ENCODE data around the gene OTUD6A. TPM values are rescaled to one million over a fixed set of nuclear protein-coding genes. Genes with fewer than 3 reads are reported as not detected.

The OTUD6A gene
- total RNA-seq, 1 donor from 2014 or later = not detected

GRCh38 chrX:70034646-70035045, 27.6 kb upstream of the OTUD6A start:
- H3K27ac Mint-ChIP-seq = no peak overlapping the region
- no peaks in the 10 kb centered on the region for H3K9me3 ChIP-seq (ENCODE audit: low read depth)
- H3K9ac ChIP-seq = no peak overlapping the region
- H3K4me3 ChIP-seq = no peak overlapping the region
- H3K27me3 ChIP-seq = no peaks in the 10 kb centered on the region
- no peak for DNase-seq (ENCODE audit: low spot score)
- H3K36me3 ChIP-seq = no peaks in the 10 kb centered on the region
- no peaks in the 10 kb centered on the region for H3K79me2 ChIP-seq (ENCODE audit: low read depth)
- TF ChIP-seq EZH2 (IDR thresholded peaks at IDR 0.05) = no peak
- TF ChIP-seq EZH2phosphoT487 (IDR thresholded peaks at IDR 0.05) = no peak
- H4K20me1 ChIP-seq (ENCODE audit: low read depth) = no peaks in the 10 kb centered on the region
- H3K4me1 ChIP-seq = no peaks in the 10 kb centered on the region
- H3K4me2 ChIP-seq = no peak overlapping the region
- H3K9me3 Mint-ChIP-seq = no peaks in the 10 kb centered on the region
- no peaks in the 10 kb centered on the region for H3K36me3 Mint-ChIP-seq
- H3K4me3 Mint-ChIP-seq = no peak overlapping the region
- no peaks in the 10 kb centered on the region for H3F3A ChIP-seq (ENCODE audit: low read depth)
- H3K4me1 Mint-ChIP-seq = no peaks in the 10 kb centered on the region
- peaks cover 9% of the 10 kb centered on the region for H3K27me3 Mint-ChIP-seq (ENCODE audit: insufficient read depth, low read depth)
- no peak overlapping the region for H2AFZ ChIP-seq (replicated peaks)
- no peak overlapping the region for H3K27ac ChIP-seq

GRCh38 chrX:70038515-70038914, 23.7 kb upstream of the OTUD6A start:
- H3K4me1 Mint-ChIP-seq = no peaks in the 10 kb centered on the region
- H3K9me3 Mint-ChIP-seq = peaks cover 2% of the 10 kb centered on the region
- no peak overlapping the region for H3K4me3 Mint-ChIP-seq

GRCh38 chrX:70038951-70039350, 23.3 kb upstream of the OTUD6A start:
- no peak overlapping the region for H3K4me2 ChIP-seq
- peaks cover 2% of the 10 kb centered on the region for H3K27me3 Mint-ChIP-seq (ENCODE audit: insufficient read depth, low read depth)
- H3K9ac ChIP-seq = no peak overlapping the region
- no peak overlapping the region for H3K4me3 ChIP-seq
- H3K27ac Mint-ChIP-seq = no peak overlapping the region
- H3K9me3 Mint-ChIP-seq = peaks cover 2% of the 10 kb centered on the region
- no peaks in the 10 kb centered on the region for H3F3A ChIP-seq (ENCODE audit: low read depth)
- DNase-seq (ENCODE audit: low spot score) = no peak
- H3K27me3 ChIP-seq = no peaks in the 10 kb centered on the region
- no peaks in the 10 kb centered on the region for H4K20me1 ChIP-seq (ENCODE audit: low read depth)
- H3K36me3 ChIP-seq = no peaks in the 10 kb centered on the region
- H3K79me2 ChIP-seq (ENCODE audit: low read depth) = no peaks in the 10 kb centered on the region
- no peak overlapping the region for H3K4me3 Mint-ChIP-seq
- no peak overlapping the region for H3K27ac ChIP-seq
- no peaks in the 10 kb centered on the region for H3K4me1 Mint-ChIP-seq
- no peak overlapping the region for H2AFZ ChIP-seq (replicated peaks)
- H3K36me3 Mint-ChIP-seq = no peaks in the 10 kb centered on the region
- no peaks in the 10 kb centered on the region for H3K4me1 ChIP-seq
- no peak for TF ChIP-seq EZH2 (IDR thresholded peaks at IDR 0.05)
- TF ChIP-seq CTCF (IDR thresholded peaks at IDR 0.05) = no peak
- no peak for TF ChIP-seq EZH2phosphoT487 (IDR thresholded peaks at IDR 0.05)
- no peaks in the 10 kb centered on the region for H3K9me3 ChIP-seq (ENCODE audit: low read depth)

More at GRCh38 chrX:70038515-70038914, 23.7 kb upstream of the OTUD6A start:
- Histone ChIP-seq H3K9me3 (ENCODE audit: low read depth) (no peaks in the 10 kb centered on the region), H2AFZ (replicated peaks) (no peak overlapping the region), H3K9ac (no peak overlapping the region), H3K79me2 (ENCODE audit: low read depth) (no peaks in the 10 kb centered on the region), H3F3A (ENCODE audit: low read depth) (no peaks in the 10 kb centered on the region), H3K4me1 (no peaks in the 10 kb centered on the region), H3K27ac (no peak overlapping the region), H4K20me1 (ENCODE audit: low read depth) (no peaks in the 10 kb centered on the region), H3K36me3 (no peaks in the 10 kb centered on the region), H3K4me3 (no peak overlapping the region), H3K27me3 (no peaks in the 10 kb centered on the region), H3K4me2 (no peak overlapping the region)
- no peaks in the 10 kb centered on the region for H3K36me3 Mint-ChIP-seq
- H3K27ac Mint-ChIP-seq = no peak overlapping the region
- H3K27me3 Mint-ChIP-seq (ENCODE audit: insufficient read depth, low read depth) = peaks cover 2% of the 10 kb centered on the region
- DNase-seq (ENCODE audit: low spot score) = no peak
- TF ChIP-seq EZH2phosphoT487 (IDR thresholded peaks at IDR 0.05) = no peak
- no peak for TF ChIP-seq EZH2 (IDR thresholded peaks at IDR 0.05)
- no peak for TF ChIP-seq CTCF (IDR thresholded peaks at IDR 0.05)

- Histone ChIP-seq H4K20me1 (ENCODE audit: low read depth) (no peaks in the 10 kb centered on the region), H3K27ac (no peak overlapping the region), H3K27me3 (no peaks in the 10 kb centered on the region), H3K79me2 (ENCODE audit: low read depth) (no peaks in the 10 kb centered on the region), H3K9me3 (ENCODE audit: low read depth) (no peaks in the 10 kb centered on the region), H3K4me3 (no peak overlapping the region), H3K4me2 (no peak overlapping the region), H3K4me1 (no peaks in the 10 kb centered on the region), H2AFZ (replicated peaks) (no peak overlapping the region), H3K36me3 (no peaks in the 10 kb centered on the region), H3K9ac (no peak overlapping the region), H3F3A (ENCODE audit: low read depth) (no peaks in the 10 kb centered on the region)
- Mint-ChIP-seq H3K36me3 (no peaks in the 10 kb centered on the region), H3K4me1 (no peaks in the 10 kb centered on the region), H3K27ac (no peak overlapping the region), H3K27me3 (ENCODE audit: insufficient read depth, low read depth) (peaks cover 2% of the 10 kb centered on the region), H3K4me3 (no peak overlapping the region), H3K9me3 (peaks cover 2% of the 10 kb centered on the region)
- DNase-seq (ENCODE audit: low spot score) = no peak
- no peak for TF ChIP-seq CTCF (IDR thresholded peaks at IDR 0.05)
- TF ChIP-seq EZH2phosphoT487 (IDR thresholded peaks at IDR 0.05) = no peak
- no peak for TF ChIP-seq EZH2 (IDR thresholded peaks at IDR 0.05)
Measured at GRCh38 chrX:70039758-70040157, 22.5 kb upstream of the OTUD6A start.
